Measurements from ENCODE around the gene RBSN. TPM values are rescaled to one million over a fixed set of nuclear protein-coding genes. Genes with fewer than 3 reads are reported as not detected.

The RBSN gene
- total and polyA plus RNA-seq, 2 of the 4 experiments (the other 2 are of a cell fraction) = 8.7 to 33.7 TPM

- Histone ChIP-seq H2BK5ac (ENCODE audit: low read depth, low read length, poor library complexity, severe bottlenecking) (no peak overlapping the region), H2BK120ac (ENCODE audit: low read depth, low read length) (no peak overlapping the region), H4K20me1 (ENCODE audit: insufficient read depth, low read length) (no peaks in the 10 kb centered on the region), H3K9ac (ENCODE audit: low read depth, low read length) (peak overlapping the region; percentile 50; the same call in 1 of the 2 replicates), H3K36me3 (ENCODE audit: control insufficient read depth, insufficient read depth, low read length) (peaks cover 11% of the 10 kb centered on the region), H3K4me3 (ENCODE audit: insufficient read depth, low read depth, low read length) (peak overlapping the region; percentile 85), H3K4ac (ENCODE audit: low read depth, low read length) (no peak overlapping the region), H3K9me1 (ENCODE audit: insufficient read depth, low read length) (peaks cover 13% of the 10 kb centered on the region), H2BK20ac (ENCODE audit: low read depth, low read length) (no peak overlapping the region), H3K27me3 (ENCODE audit: control insufficient read depth, insufficient read depth, low read length) (no peaks in the 10 kb centered on the region), H2AK9ac (replicated peaks; ENCODE audit: low read depth, low read length, poor library complexity) (peak overlapping the region; percentile 65), H3K4me2 (ENCODE audit: low read depth, low read length) (peak overlapping the region; percentile 88), H3K4me1 (ENCODE audit: control insufficient read depth, insufficient read depth, low read length) (peaks cover 9% of the 10 kb centered on the region), H3K27ac (ENCODE audit: insufficient read depth, low read length) (no peak overlapping the region), H2AK5ac (ENCODE audit: low read depth, low read length) (no peak overlapping the region), H4K5ac (ENCODE audit: low read depth, low read length) (no peak overlapping the region), H3K14ac (replicated peaks; ENCODE audit: low read depth, low read length) (peak overlapping the region; percentile 3; the same call in 1 of the 2 replicates), H3K79me1 (ENCODE audit: low read depth in 1 of 2, low read length in 2 of 2) (peaks cover 17 to 28% of the 10 kb centered on the region in 2 experiments), H3K56ac (ENCODE audit: extremely low read depth, insufficient read depth, low read length) (no peak overlapping the region), H3K18ac (ENCODE audit: low read depth, low read length) (no peak overlapping the region), H2BK15ac (ENCODE audit: low read depth, low read length) (no peak overlapping the region), H4K8ac (ENCODE audit: low read depth in 2 of 2, low read length in 2 of 2) (no peak overlapping the region; a peak in 1 of 4 replicates), H2AFZ (replicated peaks; ENCODE audit: low read length, poor library complexity) (no peak overlapping the region), H4K91ac (ENCODE audit: insufficient read depth, low read depth, low read length) (no peak overlapping the region), H3K23ac (ENCODE audit: low read depth, low read length) (peak overlapping the region; percentile 33; the same call in 1 of the 2 replicates), H3K9me3 (ENCODE audit: control insufficient read depth, insufficient read depth, low read length) (no peaks in the 10 kb centered on the region)
- WGBS, 2 experiments (ENCODE audit: extremely low coverage in 2 of 2, insufficient read length in 1 of 2) = no CpG with 5 or more reads among the region's 6 CpGs
- ChIA-PET CTCF (interaction anchor here (0.6 to 1.0 kb wide), 2 partner anchors 10 to 300 kb away, joined by 3 read pairs; no protein-coding TSS in a partner anchor), POLR2A (ENCODE audit: unreplicated experiment) (no interaction called here)
- TF ChIP-seq BHLHE40 (IDR thresholded peaks at IDR 0.05; ENCODE audit: low read depth, low read length) (no peak), CHD1 (IDR thresholded peaks at IDR 0.05; ENCODE audit: low read depth, low read length) (no peak), RFX5 (IDR thresholded peaks at IDR 0.05; ENCODE audit: low read depth, low read length) (no peak), CEBPB (IDR thresholded peaks at IDR 0.05; ENCODE audit: low read depth, low read length) (no peak), RCOR1 (IDR thresholded peaks at IDR 0.05; ENCODE audit: insufficient replicate concordance, low read length) (no peak), MAFK (IDR thresholded peaks at IDR 0.05; ENCODE audit: low read depth, low read length) (no peak), CTCF (conservative IDR thresholded peaks at IDR 0.05; ENCODE audit: low read depth, low read length) (no peak), RAD21 (IDR thresholded peaks at IDR 0.05; ENCODE audit: low read length) (no peak), MXI1 (IDR thresholded peaks at IDR 0.05; ENCODE audit: borderline replicate concordance, low read depth, low read length) (no peak), POLR2A (IDR thresholded peaks at IDR 0.05; ENCODE audit: low read depth, low read length) (no peak), FOS (IDR thresholded peaks at IDR 0.05; ENCODE audit: low read depth, low read length) (no peak), MAZ (IDR thresholded peaks at IDR 0.05; ENCODE audit: borderline replicate concordance, low read depth, low read length) (no peak)
- TF ChIP-seq, protein P1, sequence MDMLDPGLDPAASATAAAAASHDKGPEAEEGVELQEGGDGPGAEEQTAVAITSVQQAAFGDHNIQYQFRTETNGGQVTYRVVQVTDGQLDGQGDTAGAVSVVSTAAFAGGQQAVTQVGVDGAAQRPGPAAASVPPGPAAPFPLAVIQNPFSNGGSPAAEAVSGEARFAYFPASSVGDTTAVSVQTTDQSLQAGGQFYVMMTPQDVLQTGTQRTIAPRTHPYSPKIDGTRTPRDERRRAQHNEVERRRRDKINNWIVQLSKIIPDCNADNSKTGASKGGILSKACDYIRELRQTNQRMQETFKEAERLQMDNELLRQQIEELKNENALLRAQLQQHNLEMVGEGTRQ (IDR thresholded peaks at IDR 0.05; ENCODE audit: low read depth, low read length) = no peak
- TF ChIP-seq, protein P2, sequence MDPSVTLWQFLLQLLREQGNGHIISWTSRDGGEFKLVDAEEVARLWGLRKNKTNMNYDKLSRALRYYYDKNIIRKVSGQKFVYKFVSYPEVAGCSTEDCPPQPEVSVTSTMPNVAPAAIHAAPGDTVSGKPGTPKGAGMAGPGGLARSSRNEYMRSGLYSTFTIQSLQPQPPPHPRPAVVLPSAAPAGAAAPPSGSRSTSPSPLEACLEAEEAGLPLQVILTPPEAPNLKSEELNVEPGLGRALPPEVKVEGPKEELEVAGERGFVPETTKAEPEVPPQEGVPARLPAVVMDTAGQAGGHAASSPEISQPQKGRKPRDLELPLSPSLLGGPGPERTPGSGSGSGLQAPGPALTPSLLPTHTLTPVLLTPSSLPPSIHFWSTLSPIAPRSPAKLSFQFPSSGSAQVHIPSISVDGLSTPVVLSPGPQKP (IDR thresholded peaks at IDR 0.05; ENCODE audit: borderline replicate concordance, low read depth, low read length) = no peak
- dilution Hi-C loops (cut with HindIII; ENCODE audit: low sequenced_read_pairs, unreplicated experiment) = no loop called here
- intact Hi-C loops (cut with micrococcal nuclease) = loop anchor here (5.0 kb wide), 1 partner anchor 171 kb away; no protein-coding TSS in a partner anchor
- ATAC-seq (ENCODE audit: low read depth) (no peak), DNase-seq (no peak)
- BruUV-seq (replicated peaks) = no TSS peak
- in situ Hi-C loops (cut with MboI; ENCODE audit: low sequenced_read_pairs) = no loop called here
These were observed 1.1 kb downstream of the RBSN start for GRCh38 chr3:15097891-15098290.

Measured in IMR-90 (cell line).